HG03159 (cell line): ENCODE measurements around the gene RBM12.

Source experiments
- ATAC-seq: cut with Tn5 transposase; IDR thresholded peaks from one replicate; pipeline ENCODE4 v1.9.1; 2021; ENCODE audit warnings: mild to moderate bottlenecking, moderate library complexity; ENCODE audit not compliant: unreplicated experiment

Gene RBM12

DNA sequence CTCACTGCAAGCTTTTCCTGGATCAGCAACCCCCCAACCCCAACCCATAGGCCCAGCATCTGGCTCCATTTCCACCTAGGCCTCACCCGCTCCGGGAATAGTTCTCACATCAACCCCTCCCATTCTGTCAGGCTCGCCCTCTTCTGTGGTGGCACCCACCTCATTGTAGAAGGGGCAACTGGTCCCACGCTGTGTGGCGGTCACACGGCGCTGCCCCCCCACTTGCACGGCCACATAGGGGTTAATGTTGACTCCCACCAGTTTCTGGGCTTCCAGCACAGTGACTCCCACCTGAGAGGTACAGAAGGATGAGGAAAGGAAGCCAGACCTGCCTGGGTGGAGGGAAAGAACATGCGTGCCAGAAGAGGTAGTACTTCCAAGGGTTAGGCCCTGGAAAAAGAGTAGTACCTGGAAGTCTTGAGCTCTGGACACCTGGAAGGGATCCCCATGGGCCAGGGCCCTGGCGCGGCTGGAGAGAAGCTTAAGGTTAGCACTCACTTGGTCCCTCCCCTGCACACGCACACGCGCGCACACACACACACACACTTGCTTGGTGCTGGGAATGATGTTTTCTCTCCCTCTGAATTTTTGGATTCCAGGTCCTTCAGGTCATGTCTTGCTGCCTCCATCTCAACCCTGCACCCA lies 61.7 kb downstream of the RBM12 start:
- ATAC-seq = no peak

DNA sequence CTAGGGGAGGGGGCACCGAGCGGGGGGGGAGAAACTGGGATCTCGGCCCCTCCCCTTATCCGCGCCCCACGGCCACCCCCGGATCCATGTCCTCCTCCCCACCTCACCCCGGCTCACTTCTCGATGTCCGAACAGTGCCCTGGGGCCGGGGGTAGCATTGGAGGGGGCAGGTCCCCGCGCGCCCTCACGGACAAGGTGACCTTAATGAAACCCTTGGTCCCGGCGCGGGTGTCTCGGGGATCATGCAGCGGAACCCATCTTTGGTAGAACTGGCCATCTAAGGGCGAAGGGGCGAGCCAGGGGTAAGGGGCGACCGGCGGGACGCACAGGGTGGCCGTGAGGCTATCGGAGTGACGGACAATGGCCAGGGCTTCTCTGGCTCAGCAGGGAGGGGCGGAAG lies 62.7 kb downstream of the RBM12 start:
- no peak for ATAC-seq

DNA sequence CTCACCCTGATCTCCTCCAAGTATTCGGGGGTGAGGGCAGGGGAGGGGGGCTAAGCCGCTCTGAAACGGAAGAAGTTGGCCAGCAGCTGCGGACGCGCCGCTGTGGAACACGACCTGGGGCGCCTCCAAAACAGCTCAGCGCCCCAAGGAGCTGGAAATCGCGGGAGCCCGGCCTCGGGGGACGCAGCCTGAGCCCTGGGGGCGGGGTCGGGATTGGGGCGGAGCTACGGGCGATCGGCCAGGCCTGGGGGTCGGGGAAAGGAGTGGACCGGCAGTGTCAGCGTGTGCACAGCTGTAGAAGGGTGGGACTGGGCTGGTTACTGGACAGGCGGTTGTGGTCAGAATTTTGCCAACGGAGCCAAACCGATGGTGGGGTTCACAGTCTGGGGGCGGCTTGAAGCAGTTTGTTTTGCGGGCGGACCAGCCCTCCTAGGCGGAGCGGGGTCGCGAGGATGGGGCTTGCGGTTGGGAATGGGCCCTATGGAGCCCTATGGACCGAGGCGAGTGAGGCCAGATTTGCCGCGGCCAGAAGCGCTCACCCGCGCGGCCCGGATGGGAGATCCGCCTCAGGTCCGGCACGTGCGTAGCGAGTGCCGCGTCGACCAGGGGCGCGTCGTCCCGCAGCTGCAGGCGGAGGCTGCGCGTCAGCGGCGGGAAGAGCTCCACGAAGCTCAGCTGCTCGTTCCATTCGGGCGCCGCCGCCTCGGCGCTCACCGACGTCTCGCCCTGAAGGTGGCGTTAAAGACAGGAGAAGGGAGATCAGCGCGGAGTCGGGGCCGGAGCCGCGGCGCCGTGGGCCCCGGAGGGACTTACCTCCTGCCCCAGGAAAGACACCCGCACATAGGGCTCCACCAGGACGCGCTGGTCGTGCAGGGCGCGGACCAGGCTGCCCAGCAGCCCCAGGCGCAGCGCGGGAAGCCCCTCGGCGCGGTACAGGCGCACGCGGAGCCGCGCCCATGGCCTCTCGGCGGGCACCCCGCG lies 63.4 kb downstream of the RBM12 start:
- no peak for ATAC-seq

DNA sequence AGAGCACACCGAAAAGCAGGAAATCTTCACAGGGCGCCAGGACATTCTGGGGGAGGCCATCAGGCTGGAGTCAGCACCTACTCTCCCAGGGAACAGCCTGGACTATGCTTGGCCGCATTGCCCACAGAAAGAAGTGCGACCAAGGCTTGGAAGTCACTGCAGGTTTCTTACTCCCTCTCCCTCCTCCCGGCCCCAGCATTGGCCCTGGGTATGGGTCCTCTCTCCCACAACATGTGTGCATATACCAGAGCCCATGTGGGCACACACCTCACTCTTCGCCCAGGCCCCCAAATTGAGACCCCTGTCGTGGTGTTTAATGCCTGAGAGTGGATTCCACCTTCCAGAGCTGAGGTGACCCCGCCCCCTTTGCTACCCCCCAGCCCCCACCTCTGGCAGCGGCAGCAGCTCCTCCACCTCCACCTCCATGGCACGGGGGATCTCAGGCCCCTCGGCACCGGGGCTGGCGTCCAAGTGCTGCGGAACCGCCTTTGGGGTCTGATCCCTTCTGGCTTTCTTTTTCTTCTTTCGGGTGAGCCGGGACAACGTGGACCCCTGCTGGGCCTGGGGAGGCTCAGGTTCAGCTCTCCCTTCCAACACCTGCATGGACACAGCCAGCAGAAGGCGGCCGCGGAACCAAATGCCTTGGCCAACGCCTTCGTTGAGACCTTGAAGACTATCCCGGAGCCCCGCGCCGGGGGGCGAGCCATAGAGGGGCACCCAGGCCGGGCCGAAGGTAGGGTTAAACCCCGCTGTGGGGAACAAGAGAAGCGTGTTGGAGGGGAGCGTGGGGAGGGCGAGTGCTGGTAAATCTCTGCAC lies 64.3 kb downstream of the RBM12 start:
- no peak for ATAC-seq

GRCh38 chr20:35599776-35600120 lies 65.0 kb downstream of the RBM12 start:
- no peak for ATAC-seq
